GM23248 (cell line): Measurements from ENCODE around the gene CTNNAL1. TPM values are rescaled to one million over a fixed set of nuclear protein-coding genes. Genes with fewer than 3 reads are reported as not detected.

Source experiments
- DNase-seq: peaks from one replicate; pipeline ENCODE4 v3.0.0-alpha.2; 2015
- H2AFZ ChIP-seq: fragments of 200-600 bp; sonication (generic); 2 replicates; pipeline ENCODE4 v1.6.1; 2016; ENCODE audit warnings: antibody characterized with exemption
- H3F3A ChIP-seq: fragments of 200-600 bp; sonication (generic); 2 replicates; pipeline ENCODE4 v1.6.1; 2016; ENCODE audit warnings: mild to moderate bottlenecking, antibody characterized with exemption, mixed run types; ENCODE audit not compliant: insufficient read depth
- H3K27ac ChIP-seq: fragments of 200-600 bp; sonication (generic); 2 replicates; pipeline ENCODE4 v1.5.1; 2016; ENCODE audit warnings: mild to moderate bottlenecking
- H3K27me3 ChIP-seq: fragments of 200-600 bp; sonication (generic); replicated peaks from 2 replicates; pipeline ENCODE4 v1.6.1; 2016; ENCODE audit warnings: mild to moderate bottlenecking; ENCODE audit not compliant: insufficient read depth
- H3K36me3 ChIP-seq: fragments of 200-600 bp; sonication (generic); 2 replicates; pipeline ENCODE4 v1.6.1; 2016; ENCODE audit warnings: low read depth, mild to moderate bottlenecking
- H3K4me1 ChIP-seq: fragments of 200-600 bp; sonication (generic); 2 replicates; pipeline ENCODE4 v1.6.1; 2016; ENCODE audit warnings: mild to moderate bottlenecking; ENCODE audit not compliant: insufficient read depth
- H3K4me2 ChIP-seq: fragments of 200-600 bp; sonication (generic); one replicate; pipeline ENCODE4 v1.6.1; 2016; ENCODE audit warnings: mild to moderate bottlenecking; ENCODE audit not compliant: unreplicated experiment
- H3K4me3 ChIP-seq: fragments of 200-600 bp; sonication (generic); 2 replicates; pipeline ENCODE4 v1.5.1; 2016; ENCODE audit warnings: mild to moderate bottlenecking
- H3K79me2 ChIP-seq: fragments of 200-600 bp; sonication (generic); 2 replicates; pipeline ENCODE4 v1.6.1; 2016; ENCODE audit warnings: mild to moderate bottlenecking; ENCODE audit not compliant: insufficient read depth
- H3K9ac ChIP-seq: fragments of 200-600 bp; sonication (generic); 2 replicates; pipeline ENCODE4 v1.6.1; 2016; ENCODE audit warnings: mild to moderate bottlenecking
- H3K9me2 ChIP-seq: fragments of 200-600 bp; sonication (generic); 2 replicates; pipeline ENCODE4 v1.6.1; 2016; ENCODE audit warnings: mixed run types, mild to moderate bottlenecking, moderate library complexity; ENCODE audit not compliant: insufficient read depth
- H3K9me3 ChIP-seq: fragments of 200-600 bp; sonication (generic); one replicate; pipeline ENCODE4 v1.6.1; 2017; ENCODE audit warnings: low read depth
- H4K20me1 ChIP-seq: fragments of 200-600 bp; sonication (generic); 2 replicates; pipeline ENCODE4 v1.6.0; 2016; ENCODE audit not compliant: insufficient read depth
- EZH2 ChIP-seq: fragments of 200-600 bp; sonication (generic); IDR thresholded peaks from 2 replicates; pipeline ENCODE4 v1.6.1; 2018; ENCODE audit warnings: antibody characterized with exemption, mild to moderate bottlenecking; ENCODE audit not compliant: insufficient read depth, poor library complexity, severe bottlenecking
- EZH2phosphoT487 ChIP-seq: fragments of 200-600 bp; sonication (generic); IDR thresholded peaks from 2 replicates; pipeline ENCODE4 v1.6.1; 2018; ENCODE audit warnings: antibody characterized with exemption, moderate library complexity, mild to moderate bottlenecking, low read depth; ENCODE audit not compliant: insufficient read depth
- WGBS, 2 experiments: methylation state at CpG; one replicate each; pipeline ENCODE4 v1.1.6; 2015 to 2017; ENCODE audit warnings: low lambda C conversion rate in 2 of 2, low coverage in 1 of 2; ENCODE audit errors: missing lambda C conversion rate in 2 of 2; 5-methylcytosine and 5-hydroxymethylcytosine counted together
- in situ Hi-C: fragments of 300-500 bp; cut with MboI; formaldehyde crosslinking; loops from 2 replicates; pipeline ENCODE4 v1.15.0; 2020
- polyA plus RNA-seq: library from polyadenylated mRNA; unstranded; fragments of >200 nt; fragmentation: Nextera tagmentation; extraction: Ambion mirVana; gene quantifications from 2 replicates; pipeline ENCODE4 v1.2.1, GENCODE V29; 2016
- total RNA-seq: library from RNA; depleted of rRNA; stranded (reverse); fragments of >200 nt; shearing (Covaris generic); gene quantifications from 2 replicates; pipeline ENCODE4 v1.2.3, GENCODE V29; 2014

The CTNNAL1 gene
- total and polyA plus RNA-seq, 2 experiments from 2014 or later = 97.9 to 119 TPM

- in situ Hi-C loops = no loop called here
- Histone ChIP-seq H3K4me1 (peaks cover 18% of the 10 kb centered on the region), H3K27me3 (no peaks in the 10 kb centered on the region), H3K9me3 (no peaks in the 10 kb centered on the region), H3K36me3 (peaks cover 11% of the 10 kb centered on the region), H3F3A (peaks cover 15% of the 10 kb centered on the region), H4K20me1 (no peaks in the 10 kb centered on the region), H3K9me2 (no peaks in the 10 kb centered on the region), H2AFZ (peak within 1 kb of the TSS; percentile 99), H3K4me3 (peak within 1 kb of the TSS; percentile 99), H3K4me2 (peak within 1 kb of the TSS; percentile 82), H3K27ac (peak within 1 kb of the TSS; percentile 77), H3K9ac (peak within 1 kb of the TSS; percentile 93), H3K79me2 (peaks cover 85% of the 10 kb centered on the region)
- DNase-seq = peak; percentile 93
- 2% methylated on average over 42 to 46 of the region's 47 CpGs for whole genome bisulfite sequencing, 2 experiments
- TF ChIP-seq EZH2phosphoT487 = no peak
Observed at GRCh38 chr9:108934323-108934893, 78.9 kb downstream of the CTNNAL1 start, which contains the start of gene ABITRAM. Gene ABITRAM (plus strand): TSS chr9:108934400. CDS start chr9:108934487, 87 bp downstream.

GRCh38 chr9:108933718-108934322 lies 79.5 kb downstream of the CTNNAL1 start, which contains the start of gene ELP1:
Gene ELP1 (minus strand): TSS chr9:108934124. CDS start chr9:108931146, 2,978 bp downstream.
- H3K9me3 ChIP-seq = no peaks in the 10 kb centered on the region
- H3K27ac ChIP-seq = peak within 1 kb of the TSS; percentile 77
- peaks cover 83% of the 10 kb centered on the region for H3K79me2 ChIP-seq
- peak within 1 kb of the TSS; percentile 99 for H2AFZ ChIP-seq
- in situ Hi-C loops = no loop called here
- no peaks in the 10 kb centered on the region for H4K20me1 ChIP-seq
- peak within 1 kb of the TSS; percentile 93 for H3K9ac ChIP-seq
- H3K4me2 ChIP-seq = peak within 1 kb of the TSS; percentile 82
- peak within 1 kb of the TSS; percentile 99 for H3K4me3 ChIP-seq
- H3K9me2 ChIP-seq = no peaks in the 10 kb centered on the region
- peak; percentile 98 for DNase-seq
- H3K36me3 ChIP-seq = peaks cover 10% of the 10 kb centered on the region
- 1 to 2% methylated on average over 48 of the region's 48 CpGs for WGBS, 2 experiments
- TF ChIP-seq EZH2phosphoT487 = no peak
- no peaks in the 10 kb centered on the region for H3K27me3 ChIP-seq
- H3F3A ChIP-seq = peaks cover 15% of the 10 kb centered on the region
- H3K4me1 ChIP-seq = peaks cover 18% of the 10 kb centered on the region

- Histone ChIP-seq H3K9ac (peak overlapping the region; percentile 93), H3F3A (peaks cover 15% of the 10 kb centered on the region), H3K27me3 (no peaks in the 10 kb centered on the region), H3K4me1 (peaks cover 18% of the 10 kb centered on the region), H3K9me2 (no peaks in the 10 kb centered on the region), H3K4me2 (peak overlapping the region; percentile 82), H4K20me1 (no peaks in the 10 kb centered on the region), H3K9me3 (no peaks in the 10 kb centered on the region), H3K4me3 (peak overlapping the region; percentile 99), H3K27ac (peak overlapping the region; percentile 77), H3K79me2 (peaks cover 78% of the 10 kb centered on the region), H3K36me3 (peaks cover 5% of the 10 kb centered on the region), H2AFZ (peak overlapping the region; percentile 99)
- peak; percentile 64 for DNase-seq
- WGBS, 2 experiments = 1 to 3% methylated on average over 25 of the region's 25 CpGs
- in situ Hi-C loops = no loop called here
- TF ChIP-seq EZH2phosphoT487 (no peak), EZH2 (no peak)
Observed at GRCh38 chr9:108933231-108933717, 80.0 kb downstream of the CTNNAL1 start.

GRCh38 chr9:108928386-108928785 lies 84.9 kb downstream of the CTNNAL1 start:
- no peaks in the 10 kb centered on the region for H3K9me3 ChIP-seq
- H3K27me3 ChIP-seq = no peaks in the 10 kb centered on the region
- 87 to 91% methylated on average over 2 of the region's 2 CpGs for WGBS, 2 experiments
- peaks cover 39% of the 10 kb centered on the region for H3K79me2 ChIP-seq
- H3K9me2 ChIP-seq = no peaks in the 10 kb centered on the region
- no peak overlapping the region for H3K9ac ChIP-seq
- H3K4me2 ChIP-seq = no peak overlapping the region
- H3K4me3 ChIP-seq = no peak overlapping the region
- H2AFZ ChIP-seq = no peak overlapping the region
- H3K4me1 ChIP-seq = 0 out of 2 replicates have a peak, but pooled peaks cover 5% of the 10 kb centered on the region
- H4K20me1 ChIP-seq = no peaks in the 10 kb centered on the region
- H3K36me3 ChIP-seq = peaks cover 34% of the 10 kb centered on the region
- H3K27ac ChIP-seq = no peak overlapping the region
- TF ChIP-seq EZH2 = no peak
- no peak for TF ChIP-seq EZH2phosphoT487
- H3F3A ChIP-seq = peaks cover 5% of the 10 kb centered on the region
- in situ Hi-C loops = no loop called here
- no peak for DNase-seq
